H9 (cell line): ENCODE results near the gene CCL7. TPM values are rescaled to one million over a fixed set of nuclear protein-coding genes. Genes with fewer than 3 reads are reported as not detected.

Experiments used
- DNase-seq: peaks from one replicate; pipeline ENCODE4 v3.0.0-alpha.2; 2017
- H2AFZ ChIP-seq: one replicate; pipeline ENCODE4 v1.6.1; 2013; ENCODE audit warnings: mild to moderate bottlenecking, low read length, control low read depth, moderate library complexity
- H2AK5ac ChIP-seq: 2 replicates; pipeline ENCODE4 v1.6.1; 2013; ENCODE audit warnings: low read length, control low read depth, mixed read lengths; ENCODE audit not compliant: insufficient read length
- H2BK120ac ChIP-seq: one replicate; pipeline ENCODE4 v1.6.1; 2013; ENCODE audit warnings: low read depth, mild to moderate bottlenecking, low read length, control low read depth, inconsistent platforms; ENCODE audit not compliant: poor library complexity, severe bottlenecking
- H2BK12ac ChIP-seq: 2 replicates; pipeline ENCODE4 v1.6.1; 2013; ENCODE audit warnings: low read length, control low read depth, mixed read lengths, low read depth; ENCODE audit not compliant: insufficient read length
- H2BK15ac ChIP-seq: 2 replicates; pipeline ENCODE4 v1.6.1; 2013; ENCODE audit warnings: low read depth, low read length, control low read depth
- H2BK20ac ChIP-seq: one replicate; pipeline ENCODE4 v1.6.1; 2013; ENCODE audit warnings: low read depth, mild to moderate bottlenecking, low read length, control low read depth, inconsistent platforms; ENCODE audit not compliant: poor library complexity, severe bottlenecking
- H2BK5ac ChIP-seq: 2 replicates; pipeline ENCODE4 v1.6.1; 2013; ENCODE audit warnings: low read length, control low read depth, mixed read lengths; ENCODE audit not compliant: insufficient read length
- H3K14ac ChIP-seq: 2 replicates; pipeline ENCODE4 v1.6.1; 2013; ENCODE audit warnings: low read length, control low read depth; ENCODE audit not compliant: insufficient read depth
- H3K18ac ChIP-seq: 2 replicates; pipeline ENCODE4 v1.6.1; 2013; ENCODE audit warnings: low read depth, mild to moderate bottlenecking, mixed read lengths, low read length, control low read depth; ENCODE audit not compliant: insufficient read length
- H3K23ac ChIP-seq: 2 replicates; pipeline ENCODE4 v1.6.1; 2013; ENCODE audit warnings: low read length, control low read depth, mixed read lengths, low read depth; ENCODE audit not compliant: insufficient read length
- H3K23me2 ChIP-seq: 2 replicates; pipeline ENCODE4 v1.6.1; 2013; ENCODE audit warnings: low read depth, mild to moderate bottlenecking, mixed read lengths, low read length, control low read depth; ENCODE audit not compliant: insufficient read length, poor library complexity, severe bottlenecking
- H3K27ac ChIP-seq: 2 replicates; pipeline ENCODE4 v1.5.1; 2013; ENCODE audit warnings: low read length, control low read depth, mixed read lengths, low read depth; ENCODE audit not compliant: insufficient read length
- H3K27me3 ChIP-seq: 2 replicates; pipeline ENCODE4 v1.6.1; 2013; ENCODE audit warnings: low read length, control low read depth, inconsistent platforms; ENCODE audit not compliant: insufficient read depth
- H3K4ac ChIP-seq: 2 replicates; pipeline ENCODE4 v1.6.1; 2013; ENCODE audit warnings: low read depth, mild to moderate bottlenecking, control low read depth, inconsistent platforms, low read length, moderate library complexity
- H3K4me1 ChIP-seq: 2 replicates; pipeline ENCODE4 v1.6.1; 2013; ENCODE audit warnings: low read length, control low read depth, inconsistent platforms; ENCODE audit not compliant: insufficient read depth
- H3K4me2 ChIP-seq: 2 replicates; pipeline ENCODE4 v1.6.1; 2013; ENCODE audit warnings: low read length, control low read depth, mixed read lengths; ENCODE audit not compliant: insufficient read length, insufficient read depth
- H3K56ac ChIP-seq: 2 replicates; pipeline ENCODE4 v1.6.1; 2013; ENCODE audit warnings: low read depth, mild to moderate bottlenecking, mixed read lengths, low read length, control low read depth; ENCODE audit not compliant: insufficient read length
- H3K79me1 ChIP-seq: 2 replicates; pipeline ENCODE4 v1.6.1; 2013; ENCODE audit warnings: low read depth, mild to moderate bottlenecking, moderate library complexity, low read length, control low read depth, inconsistent platforms; ENCODE audit not compliant: insufficient read depth, poor library complexity, severe bottlenecking
- H3K79me2 ChIP-seq: 2 replicates; pipeline ENCODE4 v1.6.1; 2013; ENCODE audit warnings: low read length, control low read depth, inconsistent platforms; ENCODE audit not compliant: insufficient read depth
- H3K9ac ChIP-seq: 2 replicates; pipeline ENCODE4 v1.6.1; 2013; ENCODE audit warnings: low read length, control low read depth, mixed read lengths; ENCODE audit not compliant: insufficient read length; ENCODE audit errors: extremely low read depth
- H3K9me3 ChIP-seq: one replicate; pipeline ENCODE4 v1.6.1; 2013; ENCODE audit warnings: low read depth, low read length, inconsistent platforms; ENCODE audit not compliant: control insufficient read depth
- H3T11ph ChIP-seq: one replicate; pipeline ENCODE4 v1.6.1; 2013; ENCODE audit warnings: mild to moderate bottlenecking, low read length, control low read depth, inconsistent platforms
- H4K20me1 ChIP-seq: one replicate; pipeline ENCODE4 v1.6.1; 2013; ENCODE audit not compliant: control insufficient read depth, insufficient read length, insufficient read depth
- H4K5ac ChIP-seq: 2 replicates; pipeline ENCODE4 v1.6.1; 2013; ENCODE audit warnings: low read depth, mild to moderate bottlenecking, mixed read lengths, low read length, control low read depth; ENCODE audit not compliant: insufficient read length
- H4K8ac ChIP-seq: replicated peaks from 2 replicates; pipeline ENCODE4 v1.6.1; 2013; ENCODE audit warnings: low read length, control low read depth, mixed read lengths, low read depth; ENCODE audit not compliant: insufficient read length
- H4K91ac ChIP-seq: 2 replicates; pipeline ENCODE4 v1.6.1; 2013; ENCODE audit warnings: low read depth, mild to moderate bottlenecking, moderate library complexity, mixed read lengths, low read length, control low read depth; ENCODE audit not compliant: insufficient read length
- H3K27ac Mint-ChIP-seq, 3 experiments: 2 replicates in 2 of 3; 3 replicates in 1 of 3; pipeline ENCODE4 v1.8.0; 2020 to 2021; ENCODE audit warnings: mixed read lengths in 3 of 3, mild to moderate bottlenecking in 1 of 3, moderate library complexity in 1 of 3
- H3K27me3 Mint-ChIP-seq: 2 replicates; pipeline ENCODE4 v1.8.0; 2021; ENCODE audit warnings: low read depth, mild to moderate bottlenecking, moderate library complexity, mixed read lengths
- H3K36me3 Mint-ChIP-seq, 3 experiments: 2 replicates in 2 of 3; 3 replicates in 1 of 3; pipeline ENCODE4 v1.8.0; 2020 to 2021; ENCODE audit warnings: low read depth in 3 of 3, mixed read lengths in 3 of 3; ENCODE audit not compliant: insufficient read depth in 1 of 3
- H3K4me1 Mint-ChIP-seq, 2 experiments: 2 replicates each; pipeline ENCODE4 v1.8.0; 2020; ENCODE audit warnings: mixed read lengths in 2 of 2
- H3K4me3 Mint-ChIP-seq, 2 experiments: 2 replicates in 1 of 2; 3 replicates in 1 of 2; pipeline ENCODE4 v1.8.0; 2020 to 2021; ENCODE audit warnings: mild to moderate bottlenecking in 2 of 2, mixed read lengths in 2 of 2, moderate library complexity in 1 of 2
- H3K9me3 Mint-ChIP-seq, 2 experiments: 2 replicates in 1 of 2; 3 replicates in 1 of 2; pipeline ENCODE4 v1.8.0; 2020; ENCODE audit warnings: mild to moderate bottlenecking in 2 of 2, mixed read lengths in 2 of 2, moderate library complexity in 1 of 2
- CTCF ChIP-seq: fragments of 200-600 bp; sonication (generic); conservative IDR thresholded peaks from 3 replicates; pipeline ENCODE4 v1.8.0; 2021; ENCODE audit warnings: antibody characterized with exemption, mild to moderate bottlenecking
- WGBS: extraction: QIAGEN DNeasy Blood & Tissue Kit; methylation state at CpG from one replicate; pipeline ENCODE4 v1.1.7; 2013; ENCODE audit warnings: missing lambda C conversion rate, low lambda C conversion rate, mixed read lengths; ENCODE audit not compliant: insufficient read length; ENCODE audit errors: extremely low coverage; 5-methylcytosine and 5-hydroxymethylcytosine counted together
- total RNA-seq: library from RNA; stranded (reverse); gene quantifications from 2 replicates; pipeline ENCODE4 v1.2.1, GENCODE V29; 2021

CCL7 gene
- total RNA-seq, 1 experiment from 2014 or later, result not detected

GRCh38 chr17:34226011-34226743 is 43.8 kb upstream of the CCL7 start:
- Histone ChIP-seq H3K79me1 (no peaks in the 10 kb centered on the region), H3K18ac (no peak overlapping the region), H4K8ac (no peak overlapping the region), H3K9me3 (no peaks in the 10 kb centered on the region), H3K4me1 (no peaks in the 10 kb centered on the region; the same call in 1 of the 2 replicates), H2BK5ac (no peak overlapping the region), H3K27me3 (no peaks in the 10 kb centered on the region), H3T11ph (no peak overlapping the region), H2AFZ (no peak overlapping the region), H3K27ac (no peak overlapping the region), H2BK12ac (no peak overlapping the region), H3K56ac (no peak overlapping the region), H3K23me2 (no peaks in the 10 kb centered on the region), H2AK5ac (no peak overlapping the region), H2BK15ac (no peak overlapping the region), H3K9ac (no peak overlapping the region), H3K23ac (no peak overlapping the region), H4K20me1 (no peaks in the 10 kb centered on the region), H3K79me2 (no peaks in the 10 kb centered on the region), H4K91ac (no peak overlapping the region), H3K4me2 (no peak overlapping the region), H4K5ac (no peak overlapping the region), H2BK20ac (no peak overlapping the region), H2BK120ac (no peak overlapping the region), H3K4ac (no peak overlapping the region), H3K14ac (no peak overlapping the region)
- no peak overlapping the region for H3K4me3 Mint-ChIP-seq
- no CpG with 5 or more reads among the region's 3 CpGs for WGBS
- peaks cover 4% of the 10 kb centered on the region for H3K27me3 Mint-ChIP-seq
- peaks cover 2 to 10% (median 9%) of the 10 kb centered on the region in 3 experiments; a peak in 5 of 7 replicates for H3K36me3 Mint-ChIP-seq
- H3K27ac Mint-ChIP-seq, result no peak overlapping the region
- no peak for DNase-seq
- TF ChIP-seq CTCF, result no peak
- peaks cover 7 to 10% of the 10 kb centered on the region in 2 experiments for H3K4me1 Mint-ChIP-seq
- peaks cover 17% of the 10 kb centered on the region in 2 experiments for H3K9me3 Mint-ChIP-seq
